K562 (cell line): Measurements from ENCODE around the gene P2RY6. TPM values are rescaled to one million over a fixed set of nuclear protein-coding genes. Genes with fewer than 3 reads are reported as not detected.

Experiments used
- ATAC-seq: fragments of 200-7000 bp; cut with Tn5 transposase; 3 replicates; pipeline ENCODE4 v1.9.1; 2020; ENCODE audit warnings: moderate library complexity
- BruUV-seq: library from RNA; stranded (reverse); fragments of 400-500 nt; replicated peaks from 2 replicates; lab custom pipeline; 2021; lab: Mats Ljungman, UMichigan
- CTCF ChIA-PET: fragments of 300-600 bp; formaldehyde crosslinking; extraction: SDS; loops from one replicate; lab custom pipeline; 2021; ENCODE audit warnings: low intra/inter-chr PET ratio; lab: Yijun Ruan, JAX
- POLR2A ChIA-PET: fragments of 300-600, 350-650 bp; sonication (Branson Sonifier 250); formaldehyde crosslinking; extraction: SDS; loops from one replicate; lab custom pipeline; 2021; ENCODE audit warnings: antibody characterized with exemption, inconsistent platforms; lab: Yijun Ruan, JAX
- DNase-seq, 4 experiments: peaks; one replicate each; pipeline versions ENCODE4 v3.0.0 to v3.0.0-alpha.2; 2011 to 2018; ENCODE audit warnings: low spot score in 3 of 4, mixed read lengths in 3 of 4; ENCODE audit errors: extremely low read depth in 1 of 4
- FAIRE-seq: peaks from 2 replicates; lab custom pipeline; 2011; peaks lifted over from hg19 to GRCh38; lab: Jason Lieb, UNC
- H2AFZ ChIP-seq: 2 replicates; pipeline ENCODE4 v1.6.0; 2011; ENCODE audit warnings: low read depth, low read length, control low read depth, inconsistent platforms
- H3K27ac ChIP-seq: fragments of 200-600 bp; 3 replicates; pipeline ENCODE4 v1.8.0; 2011; ENCODE audit warnings: low read depth, mild to moderate bottlenecking, control low read depth, inconsistent platforms, low read length, moderate library complexity, mixed read lengths; ENCODE audit errors: extremely low read depth
- H3K27me3 ChIP-seq, 2 experiments: fragments of 300-600 bp in 1 of 2; 2 replicates in 1 of 2; 3 replicates in 1 of 2; pipeline versions ENCODE4 v1.6.0 to v1.8.0; 2011; ENCODE audit warnings: inconsistent platforms in 2 of 2, low read length in 2 of 2, mild to moderate bottlenecking in 1 of 2, mixed read lengths in 1 of 2, moderate library complexity in 1 of 2; ENCODE audit not compliant: control insufficient read depth in 2 of 2, insufficient read depth in 2 of 2
- H3K36me3 ChIP-seq: fragments of 300-600 bp; 3 replicates; pipeline ENCODE4 v1.8.0; 2011; ENCODE audit warnings: mild to moderate bottlenecking, low read length, inconsistent platforms; ENCODE audit not compliant: control insufficient read depth, insufficient read depth
- H3K4me1 ChIP-seq, 2 experiments: fragments of 200-600 bp in 1 of 2; replicated peaks in 1 of 2; 2 replicates in 1 of 2; 3 replicates in 1 of 2; pipeline versions ENCODE4 v1.5.1 to v1.8.0; 2011; ENCODE audit warnings: inconsistent platforms in 2 of 2, low read length in 2 of 2, mild to moderate bottlenecking in 1 of 2, mixed read lengths in 1 of 2, moderate library complexity in 1 of 2; ENCODE audit not compliant: control insufficient read depth in 2 of 2, insufficient read depth in 2 of 2
- H3K4me2 ChIP-seq: 2 replicates; pipeline ENCODE4 v1.6.1; 2011; ENCODE audit warnings: low read length, control low read depth, inconsistent platforms, mixed read lengths; ENCODE audit not compliant: insufficient read depth
- H3K4me3 ChIP-seq: fragments of 200-600 bp; sonication (generic), shearing (Covaris generic); 2 replicates; pipeline ENCODE4 v1.5.1; 2016; ENCODE audit warnings: control low read depth, inconsistent platforms
- H3K79me2 ChIP-seq: fragments of 200-600 bp; 3 replicates; pipeline ENCODE4 v1.8.0; 2011; ENCODE audit warnings: low read length, inconsistent platforms; ENCODE audit not compliant: control insufficient read depth, insufficient read depth
- H3K9ac ChIP-seq, 2 experiments: 2 replicates each; pipeline versions ENCODE4 v1.6.0 to v1.6.1; 2011; ENCODE audit warnings: low read depth in 2 of 2, low read length in 2 of 2, control low read depth in 1 of 2, inconsistent platforms in 1 of 2, mild to moderate bottlenecking in 1 of 2, mixed read lengths in 1 of 2; ENCODE audit not compliant: insufficient read depth in 1 of 2
- H3K9me1 ChIP-seq: one replicate; pipeline ENCODE4 v1.6.0; 2011; ENCODE audit warnings: inconsistent platforms, mild to moderate bottlenecking, low read length, moderate library complexity; ENCODE audit not compliant: control insufficient read depth, insufficient read depth
- H3K9me3 ChIP-seq: replicated peaks from 2 replicates; pipeline ENCODE4 v1.5.1; 2011; ENCODE audit warnings: low read depth, low read length, inconsistent platforms; ENCODE audit not compliant: control insufficient read depth, insufficient read depth
- H4K20me1 ChIP-seq: replicated peaks from 2 replicates; pipeline ENCODE4 v1.6.1; 2011; ENCODE audit warnings: low read length, inconsistent platforms, mixed read lengths; ENCODE audit not compliant: control insufficient read depth, insufficient read depth
- BHLHE40 ChIP-seq: IDR thresholded peaks from 2 replicates; pipeline ENCODE4 v1.6.1; 2011; ENCODE audit warnings: low read length, improper control_type of control experiment
- CBX2 ChIP-seq: fragments of 200-600 bp; sonication (generic); IDR thresholded peaks from one replicate; pipeline ENCODE4 v1.6.1; 2012; ENCODE audit warnings: mild to moderate bottlenecking, low read length, inconsistent platforms; ENCODE audit not compliant: insufficient read depth, poor library complexity, severe bottlenecking
- DPF2 ChIP-seq: fragments of 450-650 bp; IDR thresholded peaks from 2 replicates; pipeline ENCODE4 v1.6.1; 2016
- FOXJ2 ChIP-seq: fragments of 200-800 bp; sonication (Bioruptor generic); IDR thresholded peaks from 2 replicates; pipeline ENCODE4 v1.6.1; 2016; ENCODE audit warnings: missing genetic modification characterization, missing compliant biosample characterization
- GABPB1 ChIP-seq: sonication (generic); formaldehyde crosslinking; IDR thresholded peaks from 2 replicates; pipeline ENCODE4 v1.8.0; 2022; ENCODE audit warnings: mild to moderate bottlenecking, missing genetic modification reagents
- HLTF ChIP-seq: fragments of 450-650 bp; IDR thresholded peaks from 2 replicates; pipeline ENCODE4 v1.6.1; 2016
- HNRNPK ChIP-seq: fragments of 200-400 bp; formaldehyde crosslinking; IDR thresholded peaks from one replicate; pipeline ENCODE4 v1.6.1; 2018; ENCODE audit warnings: mild to moderate bottlenecking, low read depth, low read length; ENCODE audit not compliant: poor library complexity, severe bottlenecking
- MCM7 ChIP-seq, 2 experiments: fragments of 450-650 bp; IDR thresholded peaks; 2 replicates each; pipeline ENCODE4 v1.6.1; 2016 to 2018
- NFYB ChIP-seq: IDR thresholded peaks from 2 replicates; pipeline ENCODE4 v1.6.1; 2011; ENCODE audit warnings: mild to moderate bottlenecking, moderate library complexity; ENCODE audit not compliant: insufficient read length; ENCODE audit errors: extremely low read depth
- NRF1 ChIP-seq, 2 experiments: fragments of 450-650 bp; IDR thresholded peaks in 1 of 2; conservative IDR thresholded peaks in 1 of 2; 2 replicates each; pipeline ENCODE4 v1.6.1; 2014; ENCODE audit warnings: mild to moderate bottlenecking in 2 of 2
- TCF7L2 ChIP-seq: fragments of 150-350 bp; IDR thresholded peaks from 2 replicates; pipeline ENCODE4 v1.6.1; 2016; ENCODE audit warnings: low read depth, mild to moderate bottlenecking, low read length, moderate library complexity
- ZNF395 ChIP-seq: fragments of 200-800 bp; sonication (Bioruptor generic); IDR thresholded peaks from 2 replicates; pipeline ENCODE4 v1.6.1; 2017; ENCODE audit warnings: missing genetic modification characterization, missing compliant biosample characterization
- ZNF76 ChIP-seq: fragments of 250-450 bp; sonication (Bioruptor Pico); IDR thresholded peaks from 2 replicates; pipeline ENCODE4 v1.4.0; 2020; ENCODE audit warnings: mild to moderate bottlenecking, moderate library complexity, borderline replicate concordance
- WGBS: fragments of 100-300 bp; shearing (Covaris generic); methylation state at CpG from one replicate; pipeline ENCODE4 v1.1.6; 2016; ENCODE audit warnings: low coverage, mixed read lengths; ENCODE audit not compliant: insufficient coverage; ENCODE audit errors: missing lambda C conversion rate; 5-methylcytosine and 5-hydroxymethylcytosine counted together
- in situ Hi-C: fragments of 300-500 bp; cut with MboI; formaldehyde crosslinking; loops from 4 replicates; pipeline ENCODE4 v1.15.0; 2018; ENCODE audit warnings: inconsistent platforms, mixed read lengths
- intact Hi-C: fragments of 100-400 bp; cut with micrococcal nuclease; formaldehyde crosslinking; loops from 2 replicates; pipeline ENCODE4 v1.14.2; 2022
- polyA plus RNA-seq, 8 experiments: library from polyadenylated mRNA; depleted of rRNA in 4 of 8; stranded (reverse) in 5 of 8; unstranded in 3 of 8; fragments of >200 nt; fragmentation: Nextera tagmentation in 2 of 8; fragmentation: Illumina TruSeq in 1 of 8; extraction: Ambion mirVana in 2 of 8; extraction: Trizol in 1 of 8; gene quantifications; 2 replicates each; pipeline versions ENCODE4 v1.2.1 to v1.2.3, GENCODE V29; 2011 to 2014; ENCODE audit warnings: inconsistent platforms in 1 of 8, missing spikeins in 1 of 8
- total RNA-seq, 7 experiments: library from RNA; depleted of rRNA in 6 of 7; stranded (reverse); fragments of >200 nt in 6 of 7; fragmentation: Illumina TruSeq in 2 of 7; extraction: Trizol in 2 of 7; gene quantifications; 2 replicates each; pipeline versions ENCODE4 v1.2.1 to v1.2.3, GENCODE V29; 2011 to 2021; ENCODE audit warnings: low replicate concordance in 1 of 7
- TF ChIP-seq, protein P1 (sequence below): sonication (generic); formaldehyde crosslinking; IDR thresholded peaks from 2 replicates; pipeline ENCODE4 v1.8.0; 2023; ENCODE audit warnings: mild to moderate bottlenecking, missing genetic modification reagents

P2RY6 gene
- total and polyA plus RNA-seq, 9 of the 15 experiments (the other 6 are each of a cell fraction or from before 2014, with no cell fraction given), result not detected

DNA sequence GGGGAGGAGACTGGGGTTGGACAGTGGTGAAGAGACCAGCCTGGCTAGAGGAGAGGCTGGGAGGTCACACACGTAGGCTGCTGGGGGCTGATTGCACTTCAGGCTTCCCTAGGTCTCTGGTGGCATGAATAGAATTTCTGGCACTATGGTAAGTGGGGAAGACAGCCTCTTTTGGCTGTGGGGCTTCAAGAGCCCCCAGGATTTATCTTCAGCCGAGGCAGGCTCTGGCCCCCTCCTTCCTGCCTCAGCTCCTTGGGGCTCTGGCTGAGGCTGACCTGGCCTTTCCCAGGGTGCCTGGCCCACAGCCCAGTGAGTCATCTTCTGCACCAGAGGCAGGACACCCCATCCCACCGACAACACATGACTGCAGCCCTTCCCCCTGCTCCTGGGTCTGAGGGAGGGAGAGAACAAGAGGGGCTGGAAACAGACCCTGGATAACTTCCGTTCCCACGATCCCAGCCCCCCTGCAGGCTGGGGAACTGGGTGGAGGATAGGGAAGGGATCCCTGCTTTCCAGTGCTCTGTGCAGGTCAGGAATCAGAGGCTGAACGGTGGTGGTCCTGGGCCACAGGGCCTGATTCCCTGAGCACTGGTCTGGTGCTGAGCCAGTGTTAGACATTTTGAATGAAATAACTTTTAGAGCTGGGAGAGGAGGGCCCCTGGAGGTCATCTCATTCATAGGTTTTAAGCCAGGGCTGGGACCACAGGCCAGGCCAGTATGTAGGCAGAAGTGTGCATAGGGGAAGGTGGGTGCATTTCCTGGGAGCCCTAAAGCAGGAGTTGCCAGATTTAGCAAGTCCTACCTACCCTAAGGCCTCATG is 62.5 kb downstream of the P2RY6 start:
- WGBS, result 17% methylated on average over 6 of the region's 6 CpGs
- Histone ChIP-seq H3K79me2 (no peaks in the 10 kb centered on the region), H3K36me3 (no peaks in the 10 kb centered on the region), H3K4me3 (no peak overlapping the region), H3K4me2 (peak overlapping the region; percentile 7; the same call in 1 of the 2 replicates), H2AFZ (peak overlapping the region; percentile 74), H3K27ac (no peak overlapping the region), H3K4me1 (peaks cover 13 to 16% of the 10 kb centered on the region in 2 experiments; a peak in 4 of 5 replicates), H3K27me3 (peaks cover 0 to 10% of the 10 kb centered on the region in 2 experiments; a peak in 2 of 5 replicates), H3K9me3 (no peaks in the 10 kb centered on the region), H4K20me1 (peaks cover 7% of the 10 kb centered on the region; the same call in 1 of the 2 replicates), H3K9ac (peak overlapping the region in 1 of 2 experiments; percentile 65; a peak in 1 of 4 replicates), H3K9me1 (no peaks in the 10 kb centered on the region)
- ATAC-seq, result peak; percentile 66
- ChIA-PET CTCF (interaction anchor here (0.5 to 4.5 kb wide), 5 partner anchors 17 to 642 kb away, joined by 3 to 76 read pairs (median 3); partner anchors contain the start of gene ARHGEF17), POLR2A (interaction anchor here (0.7 to 1.2 kb wide), 2 partner anchors 16 to 19 kb away, joined by 4 to 6 read pairs; no protein-coding TSS in a partner anchor)
- no TSS peak for BruUV-seq
- DNase-seq, result peak; percentile 70 to 77 (median 74)
- in situ Hi-C loops (loop anchor here (5.0 kb wide), 1 partner anchor 42 kb away; no protein-coding TSS in a partner anchor), intact Hi-C loops (loop anchor here (1.0 to 5.0 kb wide), 4 partner anchors 27 to 502 kb away; no protein-coding TSS in a partner anchor)
- FAIRE-seq, result peak; percentile 54
- TF ChIP-seq FOXJ2 (no peak), BHLHE40 (peak; percentile 60), GABPB1 (CRISPR knock-in tag) (0 out of 2 replicates have a peak, but pooled peaks have one; percentile 22), MCM7 (IDR thresholded peaks at IDR 0.05) (no peak), ZNF395 (0 out of 2 replicates have a peak, but pooled peaks have one; percentile 25), NFYB (no peak), TCF7L2 (no peak), ZNF76 (CRISPR knock-in tag) (no peak), CBX2 (no peak), DPF2 (peak; percentile 29; the same call in 1 of the 2 replicates), HLTF (no peak), HNRNPK (no peak), NRF1 (conservative IDR thresholded peaks at IDR 0.05 in 1 of 2, IDR thresholded peaks at IDR 0.05 in 1 of 2) (no peak)
- TF ChIP-seq, protein P1, sequence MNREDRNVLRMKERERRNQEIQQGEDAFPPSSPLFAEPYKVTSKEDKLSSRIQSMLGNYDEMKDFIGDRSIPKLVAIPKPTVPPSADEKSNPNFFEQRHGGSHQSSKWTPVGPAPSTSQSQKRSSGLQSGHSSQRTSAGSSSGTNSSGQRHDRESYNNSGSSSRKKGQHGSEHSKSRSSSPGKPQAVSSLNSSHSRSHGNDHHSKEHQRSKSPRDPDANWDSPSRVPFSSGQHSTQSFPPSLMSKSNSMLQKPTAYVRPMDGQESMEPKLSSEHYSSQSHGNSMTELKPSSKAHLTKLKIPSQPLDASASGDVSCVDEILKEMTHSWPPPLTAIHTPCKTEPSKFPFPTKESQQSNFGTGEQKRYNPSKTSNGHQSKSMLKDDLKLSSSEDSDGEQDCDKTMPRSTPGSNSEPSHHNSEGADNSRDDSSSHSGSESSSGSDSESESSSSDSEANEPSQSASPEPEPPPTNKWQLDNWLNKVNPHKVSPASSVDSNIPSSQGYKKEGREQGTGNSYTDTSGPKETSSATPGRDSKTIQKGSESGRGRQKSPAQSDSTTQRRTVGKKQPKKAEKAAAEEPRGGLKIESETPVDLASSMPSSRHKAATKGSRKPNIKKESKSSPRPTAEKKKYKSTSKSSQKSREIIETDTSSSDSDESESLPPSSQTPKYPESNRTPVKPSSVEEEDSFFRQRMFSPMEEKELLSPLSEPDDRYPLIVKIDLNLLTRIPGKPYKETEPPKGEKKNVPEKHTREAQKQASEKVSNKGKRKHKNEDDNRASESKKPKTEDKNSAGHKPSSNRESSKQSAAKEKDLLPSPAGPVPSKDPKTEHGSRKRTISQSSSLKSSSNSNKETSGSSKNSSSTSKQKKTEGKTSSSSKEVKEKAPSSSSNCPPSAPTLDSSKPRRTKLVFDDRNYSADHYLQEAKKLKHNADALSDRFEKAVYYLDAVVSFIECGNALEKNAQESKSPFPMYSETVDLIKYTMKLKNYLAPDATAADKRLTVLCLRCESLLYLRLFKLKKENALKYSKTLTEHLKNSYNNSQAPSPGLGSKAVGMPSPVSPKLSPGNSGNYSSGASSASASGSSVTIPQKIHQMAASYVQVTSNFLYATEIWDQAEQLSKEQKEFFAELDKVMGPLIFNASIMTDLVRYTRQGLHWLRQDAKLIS (CRISPR knock-in tag), result no peak
